ENCODE results near the gene EOMES. TPM values are rescaled to one million over a fixed set of nuclear protein-coding genes. Genes with fewer than 3 reads are reported as not detected.
A peak's percentile ranks its signal among the peaks of the same experiment; 100 is the strongest.

EOMES gene
- total RNA-seq, 1 experiment from 2014 or later: 0.47 TPM

DNA sequence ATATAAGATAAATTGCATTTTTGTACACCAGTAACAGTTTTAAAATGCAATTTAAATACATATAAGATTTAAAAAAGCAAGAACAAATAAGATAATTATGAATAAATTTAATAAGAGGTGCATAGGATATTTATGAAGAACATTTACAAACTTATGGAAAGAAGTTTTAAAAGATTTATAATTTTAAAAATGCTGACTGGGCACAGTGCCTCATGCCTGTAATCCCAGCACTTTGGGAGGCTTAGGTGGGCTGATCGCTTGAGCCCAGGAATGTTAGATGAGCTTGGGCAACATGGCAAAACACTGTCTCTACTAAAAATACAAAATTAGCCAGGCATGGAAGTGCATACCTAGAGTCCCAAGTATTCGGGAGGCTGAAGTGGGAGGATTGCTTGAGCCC is 37.8 kb downstream of the EOMES start:
- H3F3A ChIP-seq (ENCODE audit: low read length, unreplicated experiment): no peaks in the 10 kb centered on the region
- H3K36me3 ChIP-seq (ENCODE audit: low read depth, low read length): no peaks in the 10 kb centered on the region
- H3K4me1 ChIP-seq (ENCODE audit: insufficient read depth, low read length): peaks cover 14% of the 10 kb centered on the region
- H3K9ac ChIP-seq (ENCODE audit: low read length): no peak overlapping the region
- no peak overlapping the region for H3K4me2 ChIP-seq (ENCODE audit: low read length)
- H3K9me2 ChIP-seq (replicated peaks; ENCODE audit: low read length): no peaks in the 10 kb centered on the region
- intact Hi-C loops (cut with micrococcal nuclease): loop anchor here (5.0 kb wide), 1 partner anchor 217 kb away; no protein-coding TSS in a partner anchor
- no peak overlapping the region for H3K27ac ChIP-seq (ENCODE audit: low read length)
- no peak overlapping the region for H3K4me3 ChIP-seq (ENCODE audit: low read length)
- POLR2A ChIA-PET (ENCODE audit: unreplicated experiment): no interaction called here
- BruUV-seq (replicated peaks): no TSS peak
- no peaks in the 10 kb centered on the region for H3K27me3 ChIP-seq (ENCODE audit: low read length)
- no peak overlapping the region for H2AFZ ChIP-seq (ENCODE audit: low read length)
- TF ChIP-seq, protein P1, sequence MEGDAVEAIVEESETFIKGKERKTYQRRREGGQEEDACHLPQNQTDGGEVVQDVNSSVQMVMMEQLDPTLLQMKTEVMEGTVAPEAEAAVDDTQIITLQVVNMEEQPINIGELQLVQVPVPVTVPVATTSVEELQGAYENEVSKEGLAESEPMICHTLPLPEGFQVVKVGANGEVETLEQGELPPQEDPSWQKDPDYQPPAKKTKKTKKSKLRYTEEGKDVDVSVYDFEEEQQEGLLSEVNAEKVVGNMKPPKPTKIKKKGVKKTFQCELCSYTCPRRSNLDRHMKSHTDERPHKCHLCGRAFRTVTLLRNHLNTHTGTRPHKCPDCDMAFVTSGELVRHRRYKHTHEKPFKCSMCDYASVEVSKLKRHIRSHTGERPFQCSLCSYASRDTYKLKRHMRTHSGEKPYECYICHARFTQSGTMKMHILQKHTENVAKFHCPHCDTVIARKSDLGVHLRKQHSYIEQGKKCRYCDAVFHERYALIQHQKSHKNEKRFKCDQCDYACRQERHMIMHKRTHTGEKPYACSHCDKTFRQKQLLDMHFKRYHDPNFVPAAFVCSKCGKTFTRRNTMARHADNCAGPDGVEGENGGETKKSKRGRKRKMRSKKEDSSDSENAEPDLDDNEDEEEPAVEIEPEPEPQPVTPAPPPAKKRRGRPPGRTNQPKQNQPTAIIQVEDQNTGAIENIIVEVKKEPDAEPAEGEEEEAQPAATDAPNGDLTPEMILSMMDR (conservative IDR thresholded peaks at IDR 0.05; ENCODE audit: low read depth, low read length): no peak
- TF ChIP-seq EZH2 (IDR thresholded peaks at IDR 0.05; ENCODE audit: low read length, unreplicated experiment) (no peak), EZH2phosphoT487 (IDR thresholded peaks at IDR 0.05; ENCODE audit: borderline replicate concordance, low read length) (no peak)
- H4K20me1 ChIP-seq (ENCODE audit: low read length): no peaks in the 10 kb centered on the region
- CTCF ChIA-PET: no interaction called here
- DNase-seq (no peak), ATAC-seq (no peak)
- no peaks in the 10 kb centered on the region for H3K79me2 ChIP-seq (ENCODE audit: low read length)
- H3K9me3 ChIP-seq (ENCODE audit: low read length): no peaks in the 10 kb centered on the region

- CTCF ChIA-PET: interaction anchor here (0.5 to 1.4 kb wide), 22 partner anchors 13 to 1517 kb away, joined by 3 to 16 read pairs (median 8); no protein-coding TSS in a partner anchor
- ATAC-seq: peak; percentile 54
- no peaks in the 10 kb centered on the region for H3K79me2 ChIP-seq (ENCODE audit: low read length)
- no peaks in the 10 kb centered on the region for H4K20me1 ChIP-seq (ENCODE audit: low read length)
- H3F3A ChIP-seq (ENCODE audit: low read length, unreplicated experiment): no peaks in the 10 kb centered on the region
- H3K9me2 ChIP-seq (replicated peaks; ENCODE audit: low read length): no peaks in the 10 kb centered on the region
- no TSS peak for BruUV-seq (replicated peaks)
- no peaks in the 10 kb centered on the region for H3K36me3 ChIP-seq (ENCODE audit: low read depth, low read length)
- peak overlapping the region; percentile 58 for H3K4me3 ChIP-seq (ENCODE audit: low read length)
- intact Hi-C loops (cut with micrococcal nuclease): loop anchor here (1.0 to 5.0 kb wide), 8 partner anchors 52 to 546 kb away; partner anchors contain the start of gene SLC4A7
- no peaks in the 10 kb centered on the region for H3K27me3 ChIP-seq (ENCODE audit: low read length)
- H3K9me3 ChIP-seq (ENCODE audit: low read length): no peaks in the 10 kb centered on the region
- H3K4me1 ChIP-seq (ENCODE audit: insufficient read depth, low read length): peaks cover 34% of the 10 kb centered on the region
- POLR2A ChIA-PET (ENCODE audit: unreplicated experiment): interaction anchor here (0.6 to 1.1 kb wide), 4 partner anchors 55 to 249 kb away, joined by 3 to 13 read pairs (median 6); no protein-coding TSS in a partner anchor
- peak overlapping the region; percentile 81 for H3K4me2 ChIP-seq (ENCODE audit: low read length)
- TF ChIP-seq, protein P1 (conservative IDR thresholded peaks at IDR 0.05; ENCODE audit: low read depth, low read length): peak; percentile 91
- TF ChIP-seq EZH2 (IDR thresholded peaks at IDR 0.05; ENCODE audit: low read length, unreplicated experiment): no peak
- H3K9ac ChIP-seq (ENCODE audit: low read length): no peak overlapping the region; the same call in none of the 2 replicates
- DNase-seq: peak; percentile 82
- H2AFZ ChIP-seq (ENCODE audit: low read length): peak overlapping the region; percentile 81
- H3K27ac ChIP-seq (ENCODE audit: low read length): peak overlapping the region; percentile 21
Observed at GRCh38 chr3:27681249-27681748, 40.8 kb downstream of the EOMES start.

Measured in PC-3 (cell line).